Measurements from ENCODE around the gene MRLN. TPM values are rescaled to one million over a fixed set of nuclear protein-coding genes. Genes with fewer than 3 reads are reported as not detected.
"Not testable (repeated sequence)": the region's sequence is repeated elsewhere in the genome, so short reads cannot be mapped to it uniquely, and the experiment has no call there.

MRLN gene
- total RNA-seq, 2 donors from 2014 or later = not detected

DNA sequence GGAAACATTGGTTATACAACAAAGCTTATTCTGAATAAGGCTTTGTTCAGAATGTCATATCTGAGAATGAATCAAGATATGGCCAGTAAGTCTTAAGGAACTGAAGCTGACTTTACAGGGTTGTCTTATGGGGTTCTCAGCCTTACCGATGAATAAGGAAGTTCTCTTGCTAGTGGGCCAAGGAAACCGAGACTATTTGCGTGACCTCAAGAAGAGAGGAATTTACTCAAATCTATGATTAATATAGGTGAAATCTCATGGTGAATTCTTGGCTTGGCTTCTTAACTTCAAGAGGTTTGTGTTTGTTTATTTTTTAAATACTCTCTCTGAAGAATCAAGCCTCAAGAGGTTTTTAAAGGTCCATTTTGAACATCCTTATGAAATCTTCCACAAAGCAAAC, 4.7 kb upstream of the MRLN start:
- DNase-seq (ENCODE audit: low spot score in 2 of 2) (no peak), ATAC-seq (no peak)
- Mint-ChIP-seq H3K36me3 (peaks cover 7 to 8% of the 10 kb centered on the region in 2 donors), H3K9me3 (peaks cover 8 to 10% of the 10 kb centered on the region in 2 donors), H3K27ac (no peak overlapping the region)

DNA sequence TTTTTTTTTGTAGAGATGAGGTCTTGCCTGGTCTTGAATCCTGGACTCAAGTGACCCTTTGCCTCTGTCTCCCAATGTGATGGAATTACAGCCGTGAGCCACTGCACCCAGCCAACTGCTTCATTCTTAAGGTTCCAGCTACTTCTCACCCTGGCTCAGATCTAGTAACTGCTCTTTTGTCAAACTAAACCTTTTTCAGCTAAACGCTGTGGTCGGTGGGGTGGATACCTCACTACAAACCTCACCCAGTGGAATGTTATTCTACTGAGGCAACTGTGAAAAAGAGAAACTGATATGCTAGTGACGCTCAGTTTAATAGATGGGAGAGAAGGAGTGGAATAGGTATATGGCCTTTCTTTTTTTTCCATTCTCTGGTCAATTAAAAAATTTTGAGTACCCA, 1.7 kb upstream of the MRLN start:
- no peak for ATAC-seq

DNA sequence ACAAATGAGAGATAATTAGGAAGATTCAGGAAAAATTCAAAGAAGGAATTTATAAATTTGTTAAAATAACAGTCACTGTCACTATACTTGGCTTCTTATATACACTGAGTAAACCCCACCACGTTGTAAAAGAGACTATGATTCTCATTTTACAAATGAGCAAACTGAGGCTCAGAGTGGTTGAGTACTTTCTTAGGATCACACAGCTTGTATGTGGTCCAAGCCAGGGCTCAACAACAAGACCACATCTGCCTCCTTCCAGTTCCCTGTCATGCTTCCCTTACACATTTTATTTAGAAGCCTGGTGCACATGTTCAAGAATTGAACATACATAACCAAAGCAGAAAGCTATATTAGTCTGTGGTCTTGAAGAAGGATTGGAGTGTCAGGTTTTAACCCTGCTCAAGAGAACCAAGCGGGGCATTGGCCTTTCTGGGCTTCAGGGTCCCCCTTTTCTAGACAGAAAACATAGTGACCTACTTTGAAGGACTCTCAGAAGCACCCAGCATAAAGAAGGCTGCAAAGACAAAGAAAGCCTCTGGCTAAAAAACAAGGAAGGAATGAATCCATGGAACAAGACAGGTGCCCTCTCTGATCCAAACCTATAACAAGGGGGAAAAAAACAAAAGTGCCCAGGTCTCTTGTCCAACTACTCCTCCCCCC, 846 bp downstream of the MRLN start:
- H3K36me3 Mint-ChIP-seq = no peaks in the 10 kb centered on the region
- no peak overlapping the region for H3K27ac Mint-ChIP-seq
- no peaks in the 10 kb centered on the region for H3K9me3 Mint-ChIP-seq
- DNase-seq (ENCODE audit: low spot score in 2 of 2) = no peak
- ATAC-seq = no peak

More for the DNA sequence above, 1.7 kb upstream of the MRLN start:
- H3K27ac Mint-ChIP-seq = no peak overlapping the region
- DNase-seq (ENCODE audit: low spot score in 2 of 2) = no peak
- no peaks in the 10 kb centered on the region for H3K36me3 Mint-ChIP-seq
- H3K9me3 Mint-ChIP-seq = no peaks in the 10 kb centered on the region

DNA sequence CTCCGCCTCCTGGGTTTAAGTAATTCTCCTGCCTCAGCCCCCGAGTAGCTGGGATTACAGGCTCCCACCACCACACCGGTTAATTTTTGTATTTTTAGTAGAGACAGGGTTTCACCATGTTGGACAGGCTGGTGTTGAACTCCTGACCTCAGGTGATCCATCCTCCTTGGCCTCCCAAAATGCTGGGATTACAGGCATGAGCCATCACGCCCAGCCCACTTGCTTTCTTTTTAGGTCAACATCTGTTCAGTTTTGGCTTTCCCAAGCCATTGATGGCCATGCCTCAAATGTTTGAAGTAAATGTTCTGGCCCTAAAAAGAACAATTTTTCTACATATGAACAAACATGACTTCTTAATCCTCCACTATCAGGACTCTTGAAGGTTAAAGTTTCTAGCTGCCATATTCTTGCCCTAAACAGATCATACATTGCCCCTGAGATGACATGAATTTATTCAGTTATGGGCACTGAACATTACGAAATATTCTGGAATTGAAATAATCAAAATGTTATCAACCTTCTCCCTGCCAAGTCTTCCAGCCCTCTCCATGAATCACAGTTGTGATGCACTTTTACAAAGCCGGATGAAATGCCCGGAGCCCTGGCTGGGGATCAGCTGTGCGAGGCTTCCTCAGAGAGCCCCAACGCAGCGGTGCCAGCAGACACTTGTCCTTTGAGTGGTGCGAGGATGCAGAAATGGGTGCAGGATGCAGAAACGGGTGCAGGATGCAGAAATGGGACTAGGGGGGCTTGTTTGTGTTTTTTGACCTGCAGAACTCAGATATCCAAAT, 2.9 kb downstream of the MRLN start:
- Mint-ChIP-seq H3K9me3 (no peaks in the 10 kb centered on the region), H3K27ac (no peak overlapping the region), H3K36me3 (no peaks in the 10 kb centered on the region)
- DNase-seq (ENCODE audit: low spot score in 2 of 2) (no peak), ATAC-seq (no peak)

DNA sequence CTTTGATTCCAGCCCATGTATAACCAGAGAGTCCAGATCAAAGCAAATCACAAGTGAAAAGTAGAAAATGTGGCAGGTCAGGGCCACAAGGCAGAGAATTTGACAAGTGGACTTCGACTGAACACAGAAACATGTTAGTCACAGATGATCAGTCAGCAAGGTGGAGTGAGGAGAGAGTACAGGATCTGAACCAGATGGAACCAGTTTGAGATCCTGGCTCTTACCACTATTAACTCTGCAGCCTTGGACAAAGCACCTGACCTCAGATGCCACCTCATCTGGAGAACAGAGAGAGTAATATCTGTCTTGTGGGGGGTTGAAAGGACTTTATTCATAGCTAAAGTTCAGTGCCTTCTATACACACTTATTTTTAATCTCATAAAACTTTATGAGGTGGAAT, 4.4 kb downstream of the MRLN start:
- ATAC-seq (no peak), DNase-seq (ENCODE audit: low spot score in 2 of 2) (no peak)
- Mint-ChIP-seq H3K27ac (no peak overlapping the region), H3K9me3 (no peaks in the 10 kb centered on the region), H3K36me3 (no peaks in the 10 kb centered on the region)

DNA sequence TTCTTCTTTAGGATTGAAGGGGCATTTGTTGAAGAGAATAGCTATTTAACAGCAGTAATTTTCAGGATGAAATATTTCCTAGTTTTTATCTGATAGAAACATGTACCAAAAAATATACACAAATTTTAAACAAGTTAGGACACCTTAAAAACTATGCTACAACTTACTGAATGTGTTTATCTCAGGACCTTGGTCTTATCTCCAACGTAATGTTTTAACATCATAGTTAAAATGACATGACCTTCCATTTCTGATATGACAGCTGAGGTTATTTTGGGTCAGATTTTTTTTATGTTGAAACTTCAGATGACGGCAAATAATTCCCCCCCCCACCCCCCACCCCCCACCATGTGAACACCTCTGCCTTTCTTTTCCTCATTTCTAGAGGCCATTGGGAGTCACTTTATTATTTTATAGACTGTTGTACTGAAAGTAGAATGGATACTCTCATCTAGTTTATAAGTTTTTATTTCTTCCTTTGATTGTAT, 8.0 kb downstream of the MRLN start:
- Mint-ChIP-seq H3K9me3 (no peaks in the 10 kb centered on the region), H3K27ac (no peak overlapping the region), H3K36me3 (no peaks in the 10 kb centered on the region)
- ATAC-seq (no peak), DNase-seq (ENCODE audit: low spot score in 2 of 2) (no peak)

DNA sequence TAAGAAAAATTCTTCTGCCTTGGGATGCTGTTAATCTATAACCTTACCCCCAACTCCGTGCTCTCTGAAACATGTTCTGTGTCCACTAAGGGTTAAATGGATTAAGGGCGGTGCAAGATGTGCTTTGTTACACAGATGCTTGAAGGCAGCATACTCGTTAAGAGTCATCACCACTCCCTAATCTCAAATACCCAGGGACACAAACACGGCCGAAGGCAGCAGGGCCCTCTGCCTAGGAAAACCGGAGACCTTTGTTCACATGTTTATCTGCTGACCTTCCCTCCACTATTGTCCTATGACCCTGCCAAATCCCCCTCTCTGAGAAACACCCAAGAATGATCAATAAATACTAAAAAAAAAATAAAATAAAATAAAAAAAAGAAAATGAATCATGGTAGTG, 8.5 kb downstream of the MRLN start:
- not testable (repeated sequence) for DNase-seq (ENCODE audit: low spot score in 2 of 2); ATAC-seq; H3K36me3 Mint-ChIP-seq; H3K27ac Mint-ChIP-seq; H3K9me3 Mint-ChIP-seq

DNA sequence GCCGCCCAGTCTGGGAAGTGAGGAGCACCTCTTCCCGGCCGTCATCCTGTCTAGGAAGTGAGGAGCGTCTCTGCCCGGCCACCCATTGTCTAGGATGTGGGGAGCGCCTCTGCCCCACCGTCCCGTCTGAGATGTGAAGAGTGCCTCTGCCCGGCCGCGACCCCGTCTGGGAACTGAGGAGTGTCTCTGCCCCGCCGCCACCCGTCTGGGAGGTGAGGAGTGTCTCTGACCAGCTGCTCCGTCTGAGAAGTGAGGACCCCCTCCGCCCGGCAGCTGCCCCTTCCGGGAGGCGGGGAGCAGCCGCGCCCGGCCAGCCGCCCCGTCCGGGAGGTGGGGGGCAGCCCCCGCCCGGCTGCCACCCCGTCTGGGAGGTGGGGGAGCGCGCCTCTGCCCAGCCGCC, 9.1 kb downstream of the MRLN start:
- not testable (repeated sequence) for H3K27ac Mint-ChIP-seq; H3K9me3 Mint-ChIP-seq; ATAC-seq; DNase-seq (ENCODE audit: low spot score in 2 of 2); H3K36me3 Mint-ChIP-seq

DNA sequence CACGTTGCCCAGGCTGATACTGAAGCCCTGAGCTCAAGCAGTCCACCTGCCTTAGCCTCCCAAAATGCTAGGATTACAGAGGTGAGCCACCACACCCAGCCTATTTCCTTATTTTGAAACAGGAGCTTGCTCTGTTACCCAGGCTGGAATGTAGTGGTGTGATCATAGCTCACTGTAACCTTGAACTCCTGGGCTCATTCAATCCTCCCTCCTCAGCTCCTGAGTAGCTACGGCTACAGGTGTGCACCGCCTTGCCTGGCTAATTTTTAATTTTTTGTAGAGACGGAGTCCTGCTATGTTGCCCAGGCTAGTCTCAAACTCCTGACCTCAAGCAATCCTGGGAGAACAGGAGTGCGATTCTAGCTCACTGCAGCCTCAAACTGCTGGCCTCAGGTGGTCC, 11.7 kb downstream of the MRLN start:
- no peaks in the 10 kb centered on the region for H3K9me3 Mint-ChIP-seq
- no peaks in the 10 kb centered on the region for H3K36me3 Mint-ChIP-seq
- no peak overlapping the region for H3K27ac Mint-ChIP-seq
- no peak for DNase-seq (ENCODE audit: low spot score in 2 of 2)
- no peak for ATAC-seq

DNA sequence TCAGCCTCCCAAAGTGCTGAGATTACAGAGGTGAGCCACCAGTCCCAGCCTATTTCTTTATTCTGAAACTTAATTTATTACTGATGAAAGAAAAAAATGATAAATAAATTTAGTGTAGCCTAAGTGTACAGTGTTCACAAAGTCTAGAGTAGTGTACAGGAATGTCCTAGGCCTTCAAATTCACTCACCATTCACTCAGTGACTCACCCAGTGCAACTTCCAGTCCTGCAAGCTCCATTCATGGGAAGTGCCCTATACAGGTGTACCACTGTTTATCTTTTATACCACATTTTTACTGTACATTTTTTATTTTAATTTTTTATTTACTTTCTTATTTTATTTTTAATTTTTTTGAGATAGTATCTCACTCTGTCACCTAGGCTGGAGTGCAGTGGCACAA, 12.2 kb downstream of the MRLN start:
- DNase-seq (ENCODE audit: low spot score in 2 of 2) (no peak), ATAC-seq (no peak)
- Mint-ChIP-seq H3K36me3 (no peaks in the 10 kb centered on the region), H3K9me3 (no peaks in the 10 kb centered on the region), H3K27ac (no peak overlapping the region)

DNA sequence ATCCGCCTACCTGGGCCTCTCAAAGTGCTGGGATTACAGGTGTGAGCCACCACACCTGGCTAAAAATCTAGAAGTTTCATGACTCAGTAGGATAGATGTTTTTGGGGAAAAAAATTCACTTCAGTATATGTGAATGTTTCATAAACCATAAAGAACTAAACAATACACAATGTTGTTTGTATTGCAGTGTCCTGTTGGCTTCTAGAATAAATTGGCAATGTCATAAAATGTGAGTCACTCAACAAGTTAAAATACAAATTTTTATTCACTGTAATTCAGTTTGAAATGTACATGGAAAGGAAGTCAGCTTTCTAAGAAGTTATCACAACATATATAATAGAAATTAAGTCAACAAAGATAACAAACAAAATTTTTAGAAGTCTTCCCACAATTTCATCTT, 16.5 kb downstream of the MRLN start:
- no peaks in the 10 kb centered on the region for H3K36me3 Mint-ChIP-seq
- H3K27ac Mint-ChIP-seq = no peak overlapping the region
- no peaks in the 10 kb centered on the region for H3K9me3 Mint-ChIP-seq
- no peak for DNase-seq (ENCODE audit: low spot score in 2 of 2)
- no peak for ATAC-seq

DNA sequence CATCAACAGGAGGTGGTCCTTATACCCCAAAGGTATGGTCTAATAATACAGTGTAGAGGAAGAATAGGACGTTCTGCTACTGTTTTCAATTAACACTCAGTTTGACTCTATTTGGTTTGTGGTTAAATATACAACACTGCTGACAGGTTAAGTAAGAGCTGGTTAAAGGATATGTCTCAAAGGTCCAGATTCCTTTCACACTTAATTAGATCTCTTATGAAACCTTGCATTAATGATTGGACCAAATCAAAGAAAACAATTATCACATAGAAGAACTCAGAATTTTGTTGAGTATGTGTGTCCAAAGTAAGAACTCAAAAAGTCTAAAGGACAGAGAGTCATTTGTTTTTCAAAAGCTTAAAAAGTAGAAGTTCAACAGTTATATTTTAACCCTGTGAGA, 18.0 kb downstream of the MRLN start:
- ATAC-seq (no peak), DNase-seq (ENCODE audit: low spot score in 2 of 2) (no peak)
- Mint-ChIP-seq H3K36me3 (no peaks in the 10 kb centered on the region), H3K27ac (no peak overlapping the region), H3K9me3 (no peaks in the 10 kb centered on the region)

DNA sequence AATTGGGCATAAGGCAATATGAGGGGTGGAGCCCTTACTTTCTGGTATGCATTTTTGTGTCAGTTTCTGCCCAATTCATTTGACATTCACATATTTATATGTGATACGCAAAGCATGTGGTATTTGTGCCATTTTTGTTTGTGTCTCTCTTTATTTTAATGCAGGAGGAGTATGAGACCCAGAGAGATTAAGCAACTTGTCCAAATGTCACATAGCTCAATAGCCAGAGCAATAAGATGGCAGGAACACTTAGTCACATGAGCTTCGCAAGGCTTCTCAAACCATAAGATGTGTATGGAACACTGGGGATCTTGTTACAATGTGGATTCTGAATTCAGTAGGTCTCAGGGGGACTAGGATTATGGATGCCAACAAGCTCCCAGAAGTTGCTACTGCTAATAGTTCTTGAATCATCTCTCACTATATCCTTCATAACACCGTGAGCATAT, 19.2 kb downstream of the MRLN start:
- DNase-seq (ENCODE audit: low spot score in 2 of 2) (no peak), ATAC-seq (no peak)
- Mint-ChIP-seq H3K27ac (no peak overlapping the region), H3K36me3 (no peaks in the 10 kb centered on the region), H3K9me3 (no peaks in the 10 kb centered on the region)

DNA sequence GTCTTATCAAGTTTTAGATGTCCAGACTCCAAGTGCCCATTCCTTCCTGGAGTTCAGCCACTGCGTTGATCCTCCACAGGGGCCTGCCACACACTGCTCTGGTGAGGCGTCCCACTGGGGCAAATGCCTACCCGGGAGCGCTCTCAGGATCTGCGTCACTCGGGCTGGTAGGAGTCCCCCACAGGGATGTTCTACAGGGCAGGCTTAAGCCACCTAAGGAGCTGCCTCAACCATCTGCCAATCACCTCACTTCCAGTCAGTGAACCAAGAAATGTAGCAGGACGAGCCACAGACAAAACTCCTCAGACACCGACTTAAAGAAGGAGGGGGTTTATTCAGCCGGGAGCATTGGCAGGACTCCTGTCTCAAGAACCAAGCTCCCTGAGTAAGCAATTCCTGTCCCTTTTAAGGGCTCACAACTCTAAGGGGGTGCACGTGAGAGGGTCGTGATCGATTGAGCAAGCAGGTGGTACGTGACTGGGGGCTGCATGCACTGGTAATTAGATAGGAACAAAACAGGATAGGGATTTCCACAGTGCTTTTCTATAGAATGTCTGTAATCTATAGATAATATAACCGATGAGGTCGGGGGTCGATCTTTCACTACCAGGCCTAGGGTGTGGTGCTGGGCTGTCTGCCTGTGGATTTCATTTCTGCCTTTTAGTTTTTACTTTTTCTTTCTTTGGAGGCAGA, 19.8 kb downstream of the MRLN start:
- not testable (repeated sequence) for ATAC-seq; H3K36me3 Mint-ChIP-seq; H3K9me3 Mint-ChIP-seq; DNase-seq (ENCODE audit: low spot score in 2 of 2)
- peak overlapping the region in 1 of 2 donors; percentile 33 for H3K27ac Mint-ChIP-seq

DNA sequence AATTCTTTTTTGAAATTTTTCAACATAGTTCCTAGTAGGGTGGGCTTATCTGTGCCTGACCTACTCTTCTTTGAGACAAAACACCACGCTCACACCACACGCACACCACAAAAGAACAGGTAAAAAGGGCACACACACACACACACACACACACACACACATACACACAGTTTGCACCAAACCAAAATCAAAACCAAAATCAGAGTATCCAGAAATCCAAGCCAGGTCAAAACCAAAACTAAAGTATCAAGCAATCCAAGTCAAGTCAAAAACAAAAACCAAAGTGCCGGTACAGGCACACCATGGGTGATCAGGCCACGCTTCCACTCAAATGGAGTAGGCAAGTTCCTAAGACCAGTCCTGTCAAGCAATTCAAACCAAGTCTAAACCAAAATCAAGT, 20.4 kb downstream of the MRLN start:
- H3K36me3 Mint-ChIP-seq; H3K9me3 Mint-ChIP-seq; ATAC-seq; DNase-seq (ENCODE audit: low spot score in 2 of 2): not testable (repeated sequence)
- peak overlapping the region in 1 of 2 donors; percentile 33 for H3K27ac Mint-ChIP-seq

DNA sequence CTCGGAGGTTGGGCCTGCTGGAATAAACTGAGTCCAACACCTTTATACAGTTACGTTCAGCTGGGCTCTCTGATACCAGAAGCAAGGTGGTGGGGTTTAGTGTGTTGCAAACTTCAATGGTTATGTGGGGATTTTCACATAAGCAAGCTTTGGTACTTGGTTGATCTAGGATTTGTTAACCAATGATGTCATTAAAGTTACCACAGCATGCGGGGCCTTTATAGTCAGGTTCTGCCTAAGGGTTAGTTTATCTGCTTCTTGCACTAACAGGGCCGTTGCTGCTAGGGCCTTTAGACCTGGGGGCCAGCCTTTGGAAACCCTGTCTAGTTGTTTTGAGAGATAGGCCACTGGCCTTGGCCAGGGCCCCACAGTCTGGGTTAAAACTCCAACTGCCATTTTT, 24.1 kb downstream of the MRLN start:
- not testable (repeated sequence) for DNase-seq (ENCODE audit: low spot score in 2 of 2); H3K9me3 Mint-ChIP-seq; H3K36me3 Mint-ChIP-seq; H3K27ac Mint-ChIP-seq; ATAC-seq
